H1 (cell line): ENCODE data around the gene NSD2.

ENCODE experiments used
- CTCF ChIP-seq, 3 experiments: IDR thresholded peaks; 1 replicate in 2 of 3; 2 replicates in 1 of 3; pipeline versions ENCODE4 v1.5.1 to v1.6.1; 2011; ENCODE audit warnings: low read length in 3 of 3, mild to moderate bottlenecking in 3 of 3, inconsistent platforms in 2 of 3, low read depth in 1 of 3, moderate library complexity in 1 of 3; ENCODE audit not compliant: insufficient read depth in 1 of 3; ENCODE audit errors: control extremely low read depth in 1 of 3
- EP300 ChIP-seq, 2 experiments: IDR thresholded peaks; 1 replicate in 1 of 2; 2 replicates in 1 of 2; pipeline ENCODE4 v1.6.1; 2011 to 2012; ENCODE audit warnings: low read depth in 2 of 2, low read length in 2 of 2, mild to moderate bottlenecking in 2 of 2, borderline replicate concordance in 1 of 2, inconsistent platforms in 1 of 2, moderate library complexity in 1 of 2
- POLR2A ChIP-seq, 2 experiments: IDR thresholded peaks; 1 replicate in 1 of 2; 2 replicates in 1 of 2; pipeline ENCODE4 v1.6.1; 2011; ENCODE audit warnings: low read depth in 2 of 2, low read length in 2 of 2, mild to moderate bottlenecking in 2 of 2; ENCODE audit errors: control extremely low read depth in 1 of 2

- TF ChIP-seq CTCF (IDR thresholded peaks at IDR 0.05; ENCODE audit: control extremely low read depth in 1 of 3, insufficient read depth in 1 of 3, low read depth in 1 of 3, low read length in 3 of 3) = no peak
- no peak for TF ChIP-seq EP300 (IDR thresholded peaks at IDR 0.05; ENCODE audit: borderline replicate concordance in 1 of 2, low read depth in 2 of 2, low read length in 2 of 2)
- no peak for TF ChIP-seq POLR2A (IDR thresholded peaks at IDR 0.05; ENCODE audit: control extremely low read depth in 1 of 2, low read depth in 2 of 2, low read length in 2 of 2)
These were observed 46.4 kb upstream of the NSD2 start for GRCh38 chr4:1824746-1825145.
